Thyroid gland (tissue), 4 donors: Measurements from ENCODE around the gene HUWE1.

Experiments used
- CTCF ChIP-seq, 6 experiments: fragments of 200-600 bp in 3 of 6; fragments of 450-650 bp in 3 of 6; sonication (generic) in 3 of 6; IDR thresholded peaks; one replicate each; pipeline ENCODE4 v1.5.1; 2016 to 2019; ENCODE audit warnings: antibody characterized with exemption in 6 of 6, mild to moderate bottlenecking in 2 of 6, inconsistent platforms in 1 of 6, moderate library complexity in 1 of 6
- POLR2A ChIP-seq, 2 donors: fragments of 450-650 bp; IDR thresholded peaks; one replicate each; pipeline ENCODE4 v1.6.1; 2017; ENCODE audit warnings: antibody characterized with exemption in 2 of 2, mild to moderate bottlenecking in 2 of 2, moderate library complexity in 1 of 2

- TF ChIP-seq CTCF (IDR thresholded peaks at IDR 0.05): no peak
- no peak for TF ChIP-seq POLR2A (IDR thresholded peaks at IDR 0.05)
Measured at GRCh38 chrX:53483416-53483815, 203.1 kb downstream of the HUWE1 start.
